Gastrocnemius medialis (tissue), 4 donors: ENCODE results near the gene TIFAB.

Experiments
- POLR2A ChIP-seq, 2 donors: fragments of 450-650 bp; IDR thresholded peaks; one replicate each; pipeline ENCODE4 v1.6.1; 2017; ENCODE audit warnings: antibody characterized with exemption in 2 of 2, mild to moderate bottlenecking in 2 of 2, moderate library complexity in 2 of 2
- TF ChIP-seq, protein P1 (sequence below), 5 experiments: fragments of 450-650 bp in 3 of 5; fragments of 200-600 bp in 2 of 5; sonication (generic) in 2 of 5; IDR thresholded peaks in 4 of 5; conservative IDR thresholded peaks in 1 of 5; 1 replicate in 4 of 5; 2 replicates in 1 of 5; pipeline ENCODE4 v1.5.1; 2016 to 2019; ENCODE audit warnings: antibody characterized with exemption in 5 of 5, mild to moderate bottlenecking in 3 of 5, moderate library complexity in 3 of 5

- TF ChIP-seq, protein P1, sequence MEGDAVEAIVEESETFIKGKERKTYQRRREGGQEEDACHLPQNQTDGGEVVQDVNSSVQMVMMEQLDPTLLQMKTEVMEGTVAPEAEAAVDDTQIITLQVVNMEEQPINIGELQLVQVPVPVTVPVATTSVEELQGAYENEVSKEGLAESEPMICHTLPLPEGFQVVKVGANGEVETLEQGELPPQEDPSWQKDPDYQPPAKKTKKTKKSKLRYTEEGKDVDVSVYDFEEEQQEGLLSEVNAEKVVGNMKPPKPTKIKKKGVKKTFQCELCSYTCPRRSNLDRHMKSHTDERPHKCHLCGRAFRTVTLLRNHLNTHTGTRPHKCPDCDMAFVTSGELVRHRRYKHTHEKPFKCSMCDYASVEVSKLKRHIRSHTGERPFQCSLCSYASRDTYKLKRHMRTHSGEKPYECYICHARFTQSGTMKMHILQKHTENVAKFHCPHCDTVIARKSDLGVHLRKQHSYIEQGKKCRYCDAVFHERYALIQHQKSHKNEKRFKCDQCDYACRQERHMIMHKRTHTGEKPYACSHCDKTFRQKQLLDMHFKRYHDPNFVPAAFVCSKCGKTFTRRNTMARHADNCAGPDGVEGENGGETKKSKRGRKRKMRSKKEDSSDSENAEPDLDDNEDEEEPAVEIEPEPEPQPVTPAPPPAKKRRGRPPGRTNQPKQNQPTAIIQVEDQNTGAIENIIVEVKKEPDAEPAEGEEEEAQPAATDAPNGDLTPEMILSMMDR (IDR thresholded peaks at IDR 0.05 in 4 of 5, conservative IDR thresholded peaks at IDR 0.05 in 1 of 5) = no peak
- no peak for TF ChIP-seq POLR2A (IDR thresholded peaks at IDR 0.05)
Measured at GRCh38 chr5:135468541-135468940, 16.4 kb upstream of the TIFAB start.
